ENCODE measurements around the gene TRMT44.
A peak's percentile ranks its signal among the peaks of the same experiment; 100 is the strongest.
"Not testable (repeated sequence)": the region's sequence is repeated elsewhere in the genome, so short reads cannot be mapped to it uniquely, and the experiment has no call there.

TRMT44 gene

GRCh38 chr4:8440492-8441311 lies at the start of gene TRMT44, which contains the start of gene ACOX3:
TSS of gene TRMT44 (plus strand) at chr4:8440777. CDS start at chr4:8440823, 46 bp downstream.
TSS of gene ACOX3 (minus strand) at chr4:8440723. CDS start at chr4:8416521, 24,202 bp downstream.
- DNase-seq (ENCODE audit: low spot score), result peak; percentile 92

- DNase-seq (ENCODE audit: low spot score), result peak; percentile 77
Observed at GRCh38 chr4:8391071-8391470, 49.5 kb upstream of the TRMT44 start.

GRCh38 chr4:8391972-8392371 lies 48.6 kb upstream of the TRMT44 start:
- DNase-seq (ENCODE audit: low spot score), result peak; percentile 96

GRCh38 chr4:8392591-8393190 lies 47.9 kb upstream of the TRMT44 start:
- DNase-seq (ENCODE audit: low spot score), result peak; percentile 54

- DNase-seq (ENCODE audit: low spot score), result no peak
Observed at GRCh38 chr4:8393593-8394038, 47.0 kb upstream of the TRMT44 start.

GRCh38 chr4:8394061-8394519 lies 46.5 kb upstream of the TRMT44 start:
- peak; percentile 35 for DNase-seq (ENCODE audit: low spot score)

- DNase-seq (ENCODE audit: low spot score), result no peak
Observed at GRCh38 chr4:8394806-8395205, 45.8 kb upstream of the TRMT44 start.

GRCh38 chr4:8395504-8396296 lies 44.9 kb upstream of the TRMT44 start:
- DNase-seq (ENCODE audit: low spot score), result no peak

- DNase-seq (ENCODE audit: low spot score), result no peak
Observed at GRCh38 chr4:8396762-8397406, 43.7 kb upstream of the TRMT44 start.

- peak; percentile 58 for DNase-seq (ENCODE audit: low spot score)
Observed at GRCh38 chr4:8398347-8398746, 42.2 kb upstream of the TRMT44 start.

GRCh38 chr4:8399298-8399697 lies 41.3 kb upstream of the TRMT44 start:
- no peak for DNase-seq (ENCODE audit: low spot score)

GRCh38 chr4:8400632-8401325 lies 39.8 kb upstream of the TRMT44 start:
- DNase-seq (ENCODE audit: low spot score), result peak; percentile 57

- DNase-seq (ENCODE audit: low spot score), result no peak
Observed at GRCh38 chr4:8401665-8402064, 38.9 kb upstream of the TRMT44 start.

GRCh38 chr4:8402181-8402597 lies 38.4 kb upstream of the TRMT44 start:
- DNase-seq (ENCODE audit: low spot score), result no peak

GRCh38 chr4:8402640-8403039 lies 37.9 kb upstream of the TRMT44 start:
- no peak for DNase-seq (ENCODE audit: low spot score)

- peak; percentile 57 for DNase-seq (ENCODE audit: low spot score)
Observed at GRCh38 chr4:8403173-8403753, 37.3 kb upstream of the TRMT44 start.

- DNase-seq (ENCODE audit: low spot score), result no peak
Observed at GRCh38 chr4:8403976-8404375, 36.6 kb upstream of the TRMT44 start.

GRCh38 chr4:8404791-8405515 lies 35.6 kb upstream of the TRMT44 start:
- DNase-seq (ENCODE audit: low spot score), result no peak

GRCh38 chr4:8405516-8405875 lies 35.1 kb upstream of the TRMT44 start:
- DNase-seq (ENCODE audit: low spot score), result no peak

GRCh38 chr4:8406887-8407286 lies 33.7 kb upstream of the TRMT44 start:
- not testable (repeated sequence) for DNase-seq (ENCODE audit: low spot score)
